K562 (cell line): ENCODE results near the gene TUBB1. TPM values are rescaled to one million over a fixed set of nuclear protein-coding genes. Genes with fewer than 3 reads are reported as not detected.

ENCODE experiments used
- ATAC-seq: fragments of 200-7000 bp; cut with Tn5 transposase; 3 replicates; pipeline ENCODE4 v1.9.1; 2020; ENCODE audit warnings: moderate library complexity
- BruUV-seq: library from RNA; stranded (reverse); fragments of 400-500 nt; replicated peaks from 2 replicates; lab custom pipeline; 2021; lab: Mats Ljungman, UMichigan
- CTCF ChIA-PET: fragments of 300-600 bp; formaldehyde crosslinking; extraction: SDS; loops from one replicate; lab custom pipeline; 2021; ENCODE audit warnings: low intra/inter-chr PET ratio; lab: Yijun Ruan, JAX
- POLR2A ChIA-PET: fragments of 300-600, 350-650 bp; sonication (Branson Sonifier 250); formaldehyde crosslinking; extraction: SDS; loops from one replicate; lab custom pipeline; 2021; ENCODE audit warnings: antibody characterized with exemption, inconsistent platforms; lab: Yijun Ruan, JAX
- DNase-seq, 4 experiments: peaks; one replicate each; pipeline versions ENCODE4 v3.0.0 to v3.0.0-alpha.2; 2011 to 2018; ENCODE audit warnings: low spot score in 3 of 4, mixed read lengths in 3 of 4; ENCODE audit errors: extremely low read depth in 1 of 4
- FAIRE-seq: peaks from 2 replicates; lab custom pipeline; 2011; peaks lifted over from hg19 to GRCh38; lab: Jason Lieb, UNC
- H2AFZ ChIP-seq: 2 replicates; pipeline ENCODE4 v1.6.0; 2011; ENCODE audit warnings: low read depth, low read length, control low read depth, inconsistent platforms
- H3K27ac ChIP-seq: fragments of 200-600 bp; 3 replicates; pipeline ENCODE4 v1.8.0; 2011; ENCODE audit warnings: low read depth, mild to moderate bottlenecking, control low read depth, inconsistent platforms, low read length, moderate library complexity, mixed read lengths; ENCODE audit errors: extremely low read depth
- H3K27me3 ChIP-seq, 2 experiments: fragments of 300-600 bp in 1 of 2; 2 replicates in 1 of 2; 3 replicates in 1 of 2; pipeline versions ENCODE4 v1.6.0 to v1.8.0; 2011; ENCODE audit warnings: inconsistent platforms in 2 of 2, low read length in 2 of 2, mild to moderate bottlenecking in 1 of 2, mixed read lengths in 1 of 2, moderate library complexity in 1 of 2; ENCODE audit not compliant: control insufficient read depth in 2 of 2, insufficient read depth in 2 of 2
- H3K36me3 ChIP-seq: fragments of 300-600 bp; 3 replicates; pipeline ENCODE4 v1.8.0; 2011; ENCODE audit warnings: mild to moderate bottlenecking, low read length, inconsistent platforms; ENCODE audit not compliant: control insufficient read depth, insufficient read depth
- H3K4me1 ChIP-seq, 2 experiments: fragments of 200-600 bp in 1 of 2; replicated peaks in 1 of 2; 2 replicates in 1 of 2; 3 replicates in 1 of 2; pipeline versions ENCODE4 v1.5.1 to v1.8.0; 2011; ENCODE audit warnings: inconsistent platforms in 2 of 2, low read length in 2 of 2, mild to moderate bottlenecking in 1 of 2, mixed read lengths in 1 of 2, moderate library complexity in 1 of 2; ENCODE audit not compliant: control insufficient read depth in 2 of 2, insufficient read depth in 2 of 2
- H3K4me2 ChIP-seq: 2 replicates; pipeline ENCODE4 v1.6.1; 2011; ENCODE audit warnings: low read length, control low read depth, inconsistent platforms, mixed read lengths; ENCODE audit not compliant: insufficient read depth
- H3K4me3 ChIP-seq: fragments of 200-600 bp; sonication (generic), shearing (Covaris generic); 2 replicates; pipeline ENCODE4 v1.5.1; 2016; ENCODE audit warnings: control low read depth, inconsistent platforms
- H3K79me2 ChIP-seq: fragments of 200-600 bp; 3 replicates; pipeline ENCODE4 v1.8.0; 2011; ENCODE audit warnings: low read length, inconsistent platforms; ENCODE audit not compliant: control insufficient read depth, insufficient read depth
- H3K9ac ChIP-seq, 2 experiments: 2 replicates each; pipeline versions ENCODE4 v1.6.0 to v1.6.1; 2011; ENCODE audit warnings: low read depth in 2 of 2, low read length in 2 of 2, control low read depth in 1 of 2, inconsistent platforms in 1 of 2, mild to moderate bottlenecking in 1 of 2, mixed read lengths in 1 of 2; ENCODE audit not compliant: insufficient read depth in 1 of 2
- H3K9me1 ChIP-seq: one replicate; pipeline ENCODE4 v1.6.0; 2011; ENCODE audit warnings: inconsistent platforms, mild to moderate bottlenecking, low read length, moderate library complexity; ENCODE audit not compliant: control insufficient read depth, insufficient read depth
- H3K9me3 ChIP-seq: replicated peaks from 2 replicates; pipeline ENCODE4 v1.5.1; 2011; ENCODE audit warnings: low read depth, low read length, inconsistent platforms; ENCODE audit not compliant: control insufficient read depth, insufficient read depth
- H4K20me1 ChIP-seq: replicated peaks from 2 replicates; pipeline ENCODE4 v1.6.1; 2011; ENCODE audit warnings: low read length, inconsistent platforms, mixed read lengths; ENCODE audit not compliant: control insufficient read depth, insufficient read depth
- CBX5 ChIP-seq: IDR thresholded peaks from 2 replicates; pipeline ENCODE4 v1.6.1; 2014; ENCODE audit warnings: low read depth, borderline replicate concordance
- CREBBP ChIP-seq: IDR thresholded peaks from one replicate; pipeline ENCODE4 v1.6.1; 2012; ENCODE audit warnings: low read depth, mild to moderate bottlenecking, control low read depth, inconsistent platforms, low read length
- DMBX1 ChIP-seq: fragments of 250-450 bp; sonication (Bioruptor Pico); IDR thresholded peaks from 2 replicates; pipeline ENCODE4 v1.8.0; 2022; ENCODE audit warnings: inconsistent platforms, mild to moderate bottlenecking, moderate library complexity, borderline replicate concordance
- ELF2 ChIP-seq: fragments of 250-450 bp; sonication (Bioruptor Pico); IDR thresholded peaks from 2 replicates; pipeline ENCODE4 v1.5.0; 2021; ENCODE audit warnings: mild to moderate bottlenecking
- NFIX ChIP-seq: fragments of 250-450 bp; sonication (Bioruptor Pico); IDR thresholded peaks from 2 replicates; pipeline ENCODE4 v1.4.0; 2020; ENCODE audit warnings: low read depth, mild to moderate bottlenecking, moderate library complexity
- WGBS: fragments of 100-300 bp; shearing (Covaris generic); methylation state at CpG from one replicate; pipeline ENCODE4 v1.1.6; 2016; ENCODE audit warnings: low coverage, mixed read lengths; ENCODE audit not compliant: insufficient coverage; ENCODE audit errors: missing lambda C conversion rate; 5-methylcytosine and 5-hydroxymethylcytosine counted together
- in situ Hi-C: fragments of 300-500 bp; cut with MboI; formaldehyde crosslinking; loops from 4 replicates; pipeline ENCODE4 v1.15.0; 2018; ENCODE audit warnings: inconsistent platforms, mixed read lengths
- intact Hi-C: fragments of 100-400 bp; cut with micrococcal nuclease; formaldehyde crosslinking; loops from 2 replicates; pipeline ENCODE4 v1.14.2; 2022
- polyA plus RNA-seq, 8 experiments: library from polyadenylated mRNA; depleted of rRNA in 4 of 8; stranded (reverse) in 5 of 8; unstranded in 3 of 8; fragments of >200 nt; fragmentation: Nextera tagmentation in 2 of 8; fragmentation: Illumina TruSeq in 1 of 8; extraction: Ambion mirVana in 2 of 8; extraction: Trizol in 1 of 8; gene quantifications; 2 replicates each; pipeline versions ENCODE4 v1.2.1 to v1.2.3, GENCODE V29; 2011 to 2014; ENCODE audit warnings: inconsistent platforms in 1 of 8, missing spikeins in 1 of 8
- total RNA-seq, 7 experiments: library from RNA; depleted of rRNA in 6 of 7; stranded (reverse); fragments of >200 nt in 6 of 7; fragmentation: Illumina TruSeq in 2 of 7; extraction: Trizol in 2 of 7; gene quantifications; 2 replicates each; pipeline versions ENCODE4 v1.2.1 to v1.2.3, GENCODE V29; 2011 to 2021; ENCODE audit warnings: low replicate concordance in 1 of 7

Gene TUBB1
- total and polyA plus RNA-seq, 9 of the 15 experiments (the other 6 are each of a cell fraction or from before 2014, with no cell fraction given), result 1.5 to 3.9 (median 2.4) TPM

DNA sequence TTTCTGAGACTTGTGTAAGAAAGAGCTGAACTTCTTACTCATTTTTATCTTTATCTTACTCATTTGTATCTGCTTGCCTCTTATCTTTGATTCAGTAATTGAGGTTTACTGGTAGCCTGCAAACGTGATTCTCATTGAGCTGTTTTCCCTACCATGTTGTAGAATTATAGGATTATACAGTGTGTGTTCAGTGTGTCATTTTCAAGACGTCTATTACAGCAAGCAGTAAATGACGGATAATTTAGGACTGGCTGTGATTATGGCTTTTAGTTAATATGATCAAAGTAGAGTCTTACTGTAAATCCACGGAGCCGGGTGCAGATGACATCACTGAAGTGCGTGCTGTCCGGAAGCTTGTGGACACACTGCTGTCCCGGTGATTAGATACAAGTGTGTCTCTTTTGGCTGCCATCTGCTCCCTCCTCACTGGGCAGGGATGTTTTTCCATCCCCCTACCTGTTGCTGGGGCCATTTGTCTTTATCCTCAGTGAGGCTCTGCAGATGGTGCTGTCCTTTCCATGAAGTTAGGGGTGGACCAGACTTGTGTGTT, 32.2 kb upstream of the TUBB1 start:
- ChIA-PET CTCF (no interaction called here), POLR2A (interaction anchor here (1.0 kb wide), 1 partner anchor 34 kb away, joined by 4 read pairs; no protein-coding TSS in a partner anchor)
- no peak for TF ChIP-seq NFIX (CRISPR knock-in tag)
- TF ChIP-seq CREBBP, result no peak
- no peak for TF ChIP-seq ELF2 (CRISPR knock-in tag)
- TF ChIP-seq CBX5, result no peak
- TF ChIP-seq DMBX1, result no peak
- Histone ChIP-seq H3K27ac (no peak overlapping the region), H3K9ac (no peak overlapping the region), H2AFZ (no peak overlapping the region), H3K9me1 (no peaks in the 10 kb centered on the region), H3K27me3 (no peaks in the 10 kb centered on the region), H3K4me2 (no peak overlapping the region), H3K36me3 (peaks cover 91% of the 10 kb centered on the region), H3K4me3 (no peak overlapping the region), H3K4me1 (peaks cover 17 to 19% of the 10 kb centered on the region in 2 experiments; a peak in 4 of 5 replicates), H3K79me2 (peaks cover 56% of the 10 kb centered on the region), H4K20me1 (peaks cover 5% of the 10 kb centered on the region; the same call in 1 of the 2 replicates), H3K9me3 (no peaks in the 10 kb centered on the region)
- in situ Hi-C loops (no loop called here), intact Hi-C loops (no loop called here)
- 90% methylated on average over 8 of the region's 8 CpGs for WGBS
- DNase-seq, result no peak
- FAIRE-seq, result no peak
- ATAC-seq, result no peak
- BruUV-seq, result no TSS peak
